Muscle layer of colon (tissue), 2 donors: ENCODE data around the gene EFNB3.

ENCODE experiments used
- H3K27ac ChIP-seq: one replicate; pipeline ENCODE4 v1.7.0; 2013; ENCODE audit warnings: low read depth, mild to moderate bottlenecking, low read length, moderate library complexity
- H3K27me3 ChIP-seq, 2 donors: one replicate each; pipeline ENCODE4 v1.7.0; 2013; ENCODE audit warnings: low read length in 2 of 2, mild to moderate bottlenecking in 2 of 2; ENCODE audit not compliant: insufficient read depth in 2 of 2, control insufficient read depth in 1 of 2
- H3K36me3 ChIP-seq: one replicate; pipeline ENCODE4 v1.7.0; 2013; ENCODE audit warnings: mild to moderate bottlenecking, low read length; ENCODE audit not compliant: insufficient read depth
- H3K4me1 ChIP-seq: one replicate; pipeline ENCODE4 v1.7.0; 2013; ENCODE audit warnings: mild to moderate bottlenecking, low read length; ENCODE audit not compliant: insufficient read depth
- H3K4me3 ChIP-seq, 2 donors: one replicate each; pipeline ENCODE4 v1.7.0; 2013; ENCODE audit warnings: low read length in 2 of 2, low read depth in 1 of 2, mild to moderate bottlenecking in 1 of 2, moderate library complexity in 1 of 2
- H3K9ac ChIP-seq: one replicate; pipeline ENCODE4 v1.7.0; 2013; ENCODE audit warnings: low read length
- H3K9me3 ChIP-seq: one replicate; pipeline ENCODE4 v1.7.0; 2013; ENCODE audit warnings: mild to moderate bottlenecking, low read length
- donor health status: abdominal sarcoma.
- donor health status: Adenocarcinoma of cecum.

Gene EFNB3

GRCh38 chr17:7754656-7755055, 49.7 kb downstream of the EFNB3 start:
- no peaks in the 10 kb centered on the region for H3K9me3 ChIP-seq
- no peak overlapping the region for H3K27ac ChIP-seq
- H3K36me3 ChIP-seq: no peaks in the 10 kb centered on the region
- H3K27me3 ChIP-seq: no peaks in the 10 kb centered on the region
- no peaks in the 10 kb centered on the region for H3K4me1 ChIP-seq
- no peak overlapping the region for H3K4me3 ChIP-seq
- no peak overlapping the region for H3K9ac ChIP-seq

- H3K9me3 ChIP-seq: no peaks in the 10 kb centered on the region
- H3K4me1 ChIP-seq: no peaks in the 10 kb centered on the region
- no peaks in the 10 kb centered on the region for H3K27me3 ChIP-seq
- H3K36me3 ChIP-seq: no peaks in the 10 kb centered on the region
- no peak overlapping the region for H3K4me3 ChIP-seq
- H3K27ac ChIP-seq: no peak overlapping the region
- no peak overlapping the region for H3K9ac ChIP-seq
These were observed 50.3 kb downstream of the EFNB3 start for GRCh38 chr17:7755095-7755890.

GRCh38 chr17:7756968-7757367, 52.0 kb downstream of the EFNB3 start:
- Histone ChIP-seq H3K4me1 (no peaks in the 10 kb centered on the region), H3K9ac (no peak overlapping the region), H3K4me3 (no peak overlapping the region), H3K9me3 (no peaks in the 10 kb centered on the region), H3K27me3 (no peaks in the 10 kb centered on the region), H3K36me3 (no peaks in the 10 kb centered on the region), H3K27ac (no peak overlapping the region)
